GM19438 (cell line): ENCODE measurements around the gene UGT1A1.

Experiments used
- ATAC-seq: cut with Tn5 transposase; IDR thresholded peaks from one replicate; pipeline ENCODE4 v1.9.1; 2021; ENCODE audit warnings: low read depth; ENCODE audit not compliant: unreplicated experiment

UGT1A1 gene

DNA sequence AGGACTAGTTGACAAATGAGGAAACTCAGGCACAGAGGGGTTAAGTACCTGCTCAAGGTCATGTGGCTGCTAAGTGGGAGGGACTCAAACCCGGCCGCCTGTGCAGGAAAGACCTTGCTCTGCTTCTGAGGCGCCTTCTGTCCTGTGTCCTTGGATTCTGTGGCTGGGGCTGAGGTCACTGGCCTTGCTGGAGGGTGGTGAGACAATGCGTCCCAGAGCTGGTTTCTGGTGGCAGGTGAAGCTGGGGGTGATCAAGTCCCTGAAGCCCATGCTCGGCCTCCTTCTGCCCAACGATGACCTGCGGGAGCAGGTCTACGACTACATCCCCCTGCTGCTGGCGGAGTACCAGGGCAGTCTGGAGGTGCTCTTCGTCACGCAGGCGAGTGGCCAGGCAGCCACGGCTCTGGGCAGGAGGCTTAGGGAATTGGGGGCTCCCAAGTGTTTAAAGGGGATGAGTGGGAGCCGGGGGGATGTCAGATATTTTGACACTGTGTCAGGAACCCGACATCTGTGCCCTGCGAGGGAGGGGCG, 34.1 kb downstream of the UGT1A1 start:
- no peak for ATAC-seq

DNA sequence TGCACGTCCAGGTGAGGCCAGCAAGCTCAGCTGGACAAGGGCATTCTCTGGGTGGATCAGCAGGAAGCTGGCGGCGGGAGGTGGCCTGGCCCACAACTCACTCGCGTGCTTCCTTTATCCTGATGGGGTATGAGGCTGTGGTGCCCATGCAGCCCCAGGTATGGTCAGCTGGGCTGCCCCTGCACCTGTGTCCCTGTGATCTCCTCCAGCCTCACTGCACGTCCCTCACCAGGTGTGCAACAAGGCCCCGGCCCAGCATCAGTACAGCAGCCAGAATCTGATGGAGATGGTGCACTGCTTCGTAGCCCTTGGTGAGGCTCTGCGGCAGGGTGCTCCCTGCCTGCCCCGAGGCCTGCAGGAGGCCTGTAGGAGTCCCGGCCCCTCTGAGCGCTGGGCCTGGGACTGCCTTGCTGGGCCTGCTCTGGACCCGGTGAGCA, 35.7 kb downstream of the UGT1A1 start:
- no peak for ATAC-seq

DNA sequence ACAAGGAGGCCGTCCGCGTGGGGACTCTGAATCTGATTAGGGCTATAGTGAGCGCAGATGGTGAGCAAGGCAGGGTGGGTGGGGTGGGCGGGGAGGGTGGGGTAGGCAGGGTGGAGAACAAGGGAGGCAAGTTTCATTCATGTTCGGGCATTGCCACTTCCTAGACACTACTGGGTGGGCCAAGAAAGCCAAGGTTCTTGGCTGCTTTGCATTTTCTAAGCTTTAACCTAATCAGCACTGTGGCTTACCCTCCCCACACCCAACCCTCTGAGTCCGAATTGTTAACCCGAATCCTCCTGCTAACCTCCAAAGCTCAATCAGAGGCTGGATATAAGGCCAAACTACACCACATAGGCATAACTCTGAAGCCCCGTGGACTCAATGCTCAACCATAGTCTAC, 36.2 kb downstream of the UGT1A1 start:
- ATAC-seq, result no peak

DNA sequence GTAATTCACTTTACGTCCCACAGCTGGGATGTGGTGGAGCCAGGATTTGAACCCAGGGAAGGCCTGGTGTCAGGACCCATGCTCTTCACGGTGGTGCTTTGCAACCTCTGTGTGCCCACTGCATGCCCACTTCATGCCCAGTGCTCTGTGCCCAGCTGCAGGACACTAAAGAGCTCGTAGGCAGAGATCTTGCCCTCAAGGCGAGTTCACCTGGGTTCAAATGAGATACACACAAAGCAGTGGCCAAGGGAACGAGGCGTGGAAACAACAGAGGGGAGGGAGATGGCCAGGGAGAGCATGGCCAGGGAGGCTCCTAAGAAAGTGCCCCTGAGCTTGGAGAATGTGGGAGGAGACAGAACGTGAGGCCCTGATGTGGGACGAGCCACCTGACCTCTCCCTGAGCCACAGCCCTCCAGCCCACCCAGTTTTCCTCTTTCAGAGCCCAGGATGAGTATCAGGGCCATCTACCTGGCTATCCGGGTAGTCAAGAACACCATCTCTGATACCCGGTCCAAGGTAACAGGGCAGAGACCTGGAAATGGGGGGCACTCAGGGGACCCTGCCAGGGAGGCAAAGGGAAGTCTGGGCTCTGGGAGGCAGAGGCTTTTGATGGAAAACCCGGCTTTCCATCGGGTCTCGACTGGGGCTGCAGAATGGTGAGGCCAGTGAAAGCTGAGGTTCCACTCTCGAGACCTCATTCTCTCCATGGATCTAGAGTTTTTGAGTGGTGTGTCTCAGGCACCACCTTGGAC, 38.4 kb downstream of the UGT1A1 start:
- ATAC-seq, result no peak

DNA sequence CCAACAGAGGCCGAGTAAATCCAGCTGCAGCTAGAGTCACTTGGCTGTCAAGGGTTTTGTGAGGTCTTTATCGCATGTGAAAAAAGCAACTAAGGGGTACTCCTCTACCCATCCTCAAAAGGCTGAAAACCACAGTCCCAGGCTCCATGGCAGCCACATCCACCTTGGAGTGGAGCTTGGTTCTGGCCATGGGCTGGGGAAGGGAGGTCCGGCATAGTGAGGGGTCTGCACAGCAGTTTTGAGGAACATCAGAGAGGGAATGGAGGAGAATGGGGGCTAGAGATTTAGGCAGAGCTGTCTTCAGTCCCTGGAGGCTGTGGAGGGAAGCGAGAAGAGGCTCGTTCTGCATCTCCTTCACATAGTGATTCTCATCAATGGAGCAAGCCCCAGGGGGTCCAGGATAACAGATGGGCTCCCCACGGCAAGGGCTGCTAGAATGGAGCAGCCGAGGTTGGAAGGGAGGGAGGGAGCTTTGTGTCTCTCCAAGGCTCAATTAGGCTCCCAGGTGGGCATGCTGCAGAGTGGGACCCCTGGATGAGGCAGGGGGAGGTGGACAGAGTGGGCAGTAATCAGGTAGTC, 39.1 kb downstream of the UGT1A1 start:
- ATAC-seq, result no peak

DNA sequence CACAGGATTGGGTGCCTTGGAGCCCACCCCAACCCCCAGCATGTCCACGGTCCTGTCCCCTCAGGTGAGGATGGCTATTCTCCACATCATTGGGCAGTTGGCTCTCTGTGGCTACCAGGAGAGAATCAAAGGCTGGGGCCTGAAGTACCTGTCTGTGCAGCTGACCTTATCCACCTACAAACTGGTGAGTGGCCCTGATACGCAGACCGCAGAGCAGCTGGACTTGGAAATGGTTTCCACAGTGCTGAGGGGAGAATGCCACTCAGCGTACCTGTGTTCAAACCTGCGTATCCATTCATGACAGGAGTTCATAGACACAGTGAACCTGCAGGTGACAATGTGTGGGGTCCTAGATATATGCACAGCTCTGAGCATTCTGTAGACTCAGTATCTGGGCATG, 39.6 kb downstream of the UGT1A1 start:
- ATAC-seq, result no peak

DNA sequence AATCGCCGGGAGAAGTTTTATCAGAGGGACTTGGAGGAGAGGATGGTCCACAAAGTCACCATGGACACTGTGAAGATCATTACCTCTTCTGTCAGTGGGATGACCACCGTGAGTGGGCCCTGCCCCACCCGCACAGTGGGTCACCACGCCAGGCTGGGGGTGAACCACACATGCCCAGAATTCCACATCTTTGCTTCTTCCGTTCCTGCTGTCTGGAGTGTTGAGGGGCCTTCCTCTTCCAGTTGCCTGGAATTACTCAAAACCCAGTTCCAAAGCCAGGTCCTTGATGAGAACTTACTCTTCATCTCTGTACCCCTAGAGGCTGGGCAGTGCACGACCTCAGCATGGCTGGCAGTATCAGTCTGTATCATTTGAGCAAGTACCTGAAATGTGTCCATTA, 40.1 kb downstream of the UGT1A1 start:
- ATAC-seq, result no peak

DNA sequence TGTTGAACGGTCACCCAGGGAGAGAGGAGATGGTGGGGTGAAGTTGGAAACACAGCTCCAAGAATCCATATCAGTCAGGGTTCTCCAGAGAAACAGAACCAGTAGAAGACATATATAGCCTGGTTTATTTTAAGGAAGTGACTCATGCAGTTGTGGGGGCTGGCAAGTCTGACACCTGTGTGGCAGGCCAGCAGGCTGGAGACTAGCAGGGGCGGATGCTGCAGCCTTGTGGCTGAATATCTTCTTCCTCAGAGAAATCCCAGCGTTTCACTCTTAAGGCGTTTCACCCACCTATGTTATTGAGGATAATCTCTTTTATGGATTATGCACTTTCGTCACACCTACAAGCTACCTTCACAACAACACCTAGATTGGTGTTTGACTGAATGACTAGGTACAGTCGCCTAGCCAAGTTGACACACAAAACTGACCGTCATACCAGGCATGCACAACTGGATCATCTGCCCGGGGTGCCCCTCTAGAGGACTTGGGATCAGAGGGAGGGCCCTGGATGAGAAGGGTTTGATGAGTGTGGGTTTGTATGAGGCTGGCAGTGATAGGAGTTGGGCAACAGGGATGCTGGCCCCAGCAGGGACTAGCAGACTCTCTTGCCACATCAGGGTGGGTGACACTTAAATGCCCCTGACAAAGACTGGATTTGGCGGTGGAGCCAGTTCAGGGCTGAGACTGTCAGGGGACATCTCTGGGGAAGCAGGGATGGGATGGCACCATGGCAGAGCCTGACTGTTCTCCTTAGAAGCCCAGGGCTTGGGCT, 41.5 kb downstream of the UGT1A1 start:
- ATAC-seq, result no peak

DNA sequence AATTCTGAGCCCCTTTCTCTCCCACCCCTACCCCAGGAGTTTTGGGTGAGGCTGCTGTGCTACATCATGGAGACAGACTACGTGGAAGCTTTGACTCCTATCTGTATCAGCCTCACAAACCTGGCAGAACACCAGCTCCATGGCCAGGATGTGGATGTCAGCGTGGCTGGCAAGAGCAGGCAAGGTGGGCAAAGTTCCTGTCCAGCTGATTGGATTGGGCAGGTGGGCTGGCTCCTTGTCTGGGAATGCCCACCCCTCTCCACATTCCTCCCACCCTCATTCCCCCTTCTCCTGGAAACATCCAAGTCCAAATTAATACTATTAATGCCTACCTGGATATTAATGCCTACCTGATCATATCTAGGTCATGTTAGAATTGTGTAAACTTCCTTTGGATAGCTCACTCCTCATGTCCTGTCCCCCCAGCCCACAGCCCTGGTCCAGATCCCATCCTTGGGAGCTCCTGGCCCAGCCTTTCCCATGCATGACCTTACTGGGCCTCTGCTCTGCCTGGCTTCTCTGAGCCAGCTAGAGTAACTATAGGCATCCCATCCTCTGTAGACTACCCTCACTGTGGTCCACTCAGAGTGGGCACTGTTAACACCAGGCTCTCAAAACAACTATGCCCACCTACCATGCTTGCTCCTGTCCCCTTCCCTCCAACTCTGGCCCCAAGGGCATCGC, 42.2 kb downstream of the UGT1A1 start:
- ATAC-seq, result no peak

DNA sequence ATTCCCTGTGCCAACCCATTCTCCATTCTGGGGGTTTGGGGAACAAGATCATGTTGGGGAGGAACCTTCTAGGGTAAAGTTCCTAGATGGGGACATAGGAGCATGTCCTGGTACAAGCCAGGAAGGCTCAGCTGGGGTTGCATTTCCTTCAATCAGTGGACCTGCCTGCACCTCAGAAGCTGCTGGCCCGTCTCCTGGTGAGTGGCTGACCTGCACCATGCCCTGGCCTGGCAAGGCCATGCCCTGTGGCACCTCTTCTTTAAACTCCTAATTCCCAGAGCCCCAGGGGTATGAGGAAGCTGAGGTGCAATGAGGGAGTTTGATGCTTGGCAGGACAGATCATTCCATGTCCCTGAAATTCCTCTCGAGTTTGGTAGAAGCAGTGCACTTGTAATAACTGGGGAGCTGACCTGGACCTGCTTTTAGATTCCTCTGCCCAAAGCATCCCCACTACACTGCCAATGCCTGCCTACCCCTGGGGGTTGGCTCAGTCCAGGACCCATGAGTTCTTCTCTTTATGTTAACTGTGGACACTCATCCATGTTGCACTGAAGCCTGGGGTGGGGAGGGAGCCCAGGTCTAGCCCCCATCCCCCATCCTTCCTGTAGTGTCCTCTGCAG, 43.3 kb downstream of the UGT1A1 start:
- ATAC-seq, result no peak

DNA sequence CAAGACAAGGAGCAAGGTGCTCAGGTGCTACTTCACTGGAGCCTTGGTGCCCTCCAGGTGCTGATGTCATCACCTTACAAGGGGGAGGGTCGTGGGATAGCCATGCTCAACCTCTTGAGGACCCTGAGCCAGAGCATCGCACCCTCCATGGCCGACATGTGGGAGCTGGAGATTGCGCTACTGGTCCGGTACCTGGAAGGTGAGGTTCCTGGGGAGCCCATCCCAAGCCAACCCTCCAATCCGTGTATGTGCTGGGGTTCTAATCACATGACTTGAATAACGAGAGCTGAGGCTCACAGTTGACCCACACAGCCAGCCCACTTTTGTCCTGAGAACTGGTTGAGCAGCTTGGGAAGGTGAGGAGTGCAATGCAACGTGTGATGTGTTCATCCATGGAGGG, 43.9 kb downstream of the UGT1A1 start:
- ATAC-seq, result no peak

DNA sequence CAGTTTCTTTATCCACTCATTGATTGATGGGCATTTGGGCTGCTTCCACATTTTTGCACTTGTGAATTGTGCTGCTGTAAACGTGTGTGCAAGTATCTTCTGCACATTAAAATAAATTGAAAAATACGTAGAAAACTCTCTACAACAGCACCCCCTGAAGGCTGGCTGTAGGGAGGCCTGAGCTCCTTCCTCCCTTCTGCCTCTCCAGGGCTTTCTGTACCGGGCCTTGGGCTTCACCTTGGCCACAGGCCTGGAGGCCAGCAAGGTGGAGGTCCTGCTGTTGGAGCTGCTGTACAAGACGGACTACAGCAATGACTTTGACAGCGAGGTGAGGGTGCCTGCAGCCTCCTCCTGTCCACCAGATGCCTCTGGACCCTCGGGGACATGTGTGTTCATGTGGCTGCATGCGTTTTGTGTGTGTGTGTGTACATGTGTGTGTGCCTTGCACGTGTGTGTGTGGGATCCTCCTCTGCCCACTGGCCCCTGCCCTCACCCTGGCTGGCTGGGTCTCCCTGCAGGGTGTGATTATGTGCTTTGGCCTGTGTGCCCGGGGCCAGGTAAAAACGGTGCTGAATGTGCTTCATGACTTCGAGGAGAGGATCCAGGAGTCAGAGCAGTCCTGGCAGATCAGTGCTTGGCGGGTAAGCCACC, 47.3 kb downstream of the UGT1A1 start:
- no peak for ATAC-seq

DNA sequence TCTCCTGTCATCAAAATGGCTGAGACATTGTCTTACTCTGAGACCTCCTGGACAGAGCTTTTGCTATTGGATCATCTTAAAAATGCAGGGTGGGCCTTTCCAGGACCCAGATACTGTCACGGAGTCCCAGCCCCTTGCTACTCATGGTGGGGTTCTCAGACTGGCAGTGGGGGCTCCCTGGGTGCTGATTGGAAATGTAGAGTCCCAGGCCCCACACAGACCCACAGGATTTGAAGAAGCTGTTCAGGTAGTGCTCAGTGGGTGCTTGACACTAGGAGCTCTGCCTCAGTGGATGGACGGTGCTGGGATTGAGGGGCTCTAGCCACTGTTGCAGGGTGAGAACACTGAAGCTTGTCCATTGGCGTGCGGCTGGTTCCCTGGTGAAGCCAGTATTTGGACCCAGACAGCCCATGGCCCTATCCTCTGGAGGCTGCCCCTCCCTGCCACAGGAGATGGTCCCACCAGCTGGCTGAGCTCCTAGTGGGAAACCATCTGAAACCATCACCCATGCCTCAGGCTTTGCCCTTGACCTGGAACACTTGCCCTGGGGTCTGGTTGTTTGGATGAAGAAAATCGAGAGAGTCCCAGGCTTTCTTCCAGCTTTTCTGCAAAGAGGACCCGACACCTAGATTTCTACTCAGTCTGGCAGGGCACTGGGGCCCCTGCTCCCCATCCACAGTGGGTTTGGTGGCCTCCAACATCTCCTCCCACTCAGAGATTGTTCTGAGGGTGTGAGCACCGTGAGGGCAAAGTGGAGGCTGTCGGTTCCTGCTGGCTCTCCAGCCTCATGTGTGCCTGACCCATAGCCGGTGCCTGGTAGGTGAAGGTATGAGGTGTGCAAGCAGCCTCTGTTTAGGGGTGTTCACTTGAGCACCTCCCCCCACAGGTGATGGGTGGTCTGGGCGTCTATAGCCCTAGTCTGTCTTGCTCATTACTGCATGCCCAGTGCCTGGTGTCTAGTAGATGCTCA, 48.2 kb downstream of the UGT1A1 start:
- no peak for ATAC-seq

DNA sequence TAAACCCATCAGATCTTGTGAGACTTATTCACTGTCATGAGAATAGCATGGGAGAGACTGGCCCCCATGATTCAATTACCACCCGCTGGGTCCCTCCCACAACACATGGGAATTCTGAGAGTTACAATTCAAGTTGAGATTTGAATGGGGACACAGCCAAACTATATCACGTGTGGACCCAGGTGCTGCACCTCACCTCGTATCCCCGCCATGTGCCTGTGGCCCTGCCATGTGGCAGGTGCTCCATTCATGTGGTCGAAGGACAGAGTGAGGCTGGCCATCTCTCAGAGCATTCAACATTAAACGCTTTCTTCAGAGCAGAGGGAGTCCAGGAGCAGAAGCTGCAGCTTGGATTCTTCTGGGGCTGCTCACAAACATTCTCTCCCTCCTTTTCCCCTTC, 50.3 kb downstream of the UGT1A1 start:
- ATAC-seq, result no peak

DNA sequence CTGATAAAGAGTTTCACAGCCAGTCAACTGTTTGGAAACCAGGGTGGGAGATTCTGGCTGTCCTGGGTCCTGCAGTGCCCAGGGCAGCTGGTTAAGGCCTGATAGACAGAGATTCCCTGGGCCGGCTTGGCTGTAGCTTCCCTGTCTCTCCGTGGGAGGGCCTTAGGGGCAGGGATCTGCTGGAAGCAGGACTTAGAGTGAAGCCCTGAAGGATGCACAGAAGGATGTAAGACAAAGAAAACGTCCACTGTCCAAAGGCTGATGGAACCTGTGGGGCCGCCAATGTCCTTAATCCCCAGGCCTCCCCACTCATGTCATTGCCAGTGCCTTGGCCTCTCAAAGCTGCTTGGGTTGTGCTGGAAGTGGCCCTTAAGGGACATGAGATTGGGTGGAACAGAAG, 51.0 kb downstream of the UGT1A1 start:
- no peak for ATAC-seq

DNA sequence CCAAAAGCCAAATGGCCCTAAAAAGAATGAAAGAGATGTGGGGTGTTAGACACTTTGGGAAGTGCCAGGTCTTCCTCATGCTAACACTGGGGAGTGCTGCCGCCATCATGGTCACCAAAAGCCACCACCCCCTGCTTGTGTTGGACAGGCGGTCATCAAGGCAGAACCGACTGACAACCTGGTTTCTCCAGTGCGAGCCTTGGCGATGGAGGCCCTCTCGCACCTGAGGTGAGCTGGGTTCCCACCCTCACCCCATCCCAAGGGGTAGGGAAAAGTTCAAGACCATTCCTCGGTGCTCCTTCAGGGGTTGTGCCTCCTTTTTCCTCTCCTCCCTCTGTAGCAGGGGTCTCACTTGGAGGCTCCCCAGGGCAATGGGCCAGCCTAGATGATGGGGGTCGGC, 51.7 kb downstream of the UGT1A1 start:
- no peak for ATAC-seq

DNA sequence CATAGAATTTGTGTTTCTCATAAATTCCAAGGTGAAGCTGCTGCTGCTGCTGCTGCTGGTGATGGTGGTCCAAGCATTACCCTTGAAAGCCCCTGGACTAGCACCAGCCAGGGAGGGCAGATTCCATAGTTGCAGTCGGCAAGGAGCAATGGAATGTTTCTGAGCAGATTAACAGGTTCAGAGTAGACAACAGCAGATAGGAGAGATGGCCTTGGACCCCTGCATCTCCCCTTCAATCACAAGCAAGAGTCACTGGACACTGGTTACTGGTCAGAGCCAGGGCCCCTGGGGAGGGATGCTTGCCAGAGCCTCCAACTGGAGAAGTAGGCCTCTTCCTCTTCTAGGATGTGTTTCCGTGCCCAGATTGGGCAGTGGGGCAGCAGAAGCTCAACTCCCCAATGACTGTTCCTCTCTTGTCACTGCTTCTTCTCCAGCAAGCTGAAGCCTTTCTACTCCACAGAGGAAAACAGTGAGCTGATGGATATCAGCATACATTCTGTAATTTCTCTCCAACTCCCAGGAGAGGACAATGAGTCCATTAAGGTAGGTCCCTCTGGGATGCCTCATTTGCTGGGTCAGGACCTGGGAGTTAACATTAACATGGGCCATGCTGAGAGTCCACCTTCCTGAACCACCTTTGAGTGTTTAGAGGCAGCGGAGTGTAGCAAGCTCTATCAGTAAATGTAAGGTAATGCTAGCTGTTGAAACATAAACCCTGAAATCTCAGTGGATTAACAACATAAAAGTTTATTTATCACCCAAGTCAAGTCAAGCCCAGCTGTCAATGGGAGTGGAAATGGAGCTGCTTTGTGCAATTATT, 53.4 kb downstream of the UGT1A1 start:
- ATAC-seq, result no peak
